Stimulated activated memory B cell treated with anti-CD40 and anti-IgM and Interleukin-4, amounts not matched to agents 10 μg/mL and 1 μg/mL and 100 μg/mL, for 72 hours (primary cell): ENCODE results near the gene CARD9.
"Not testable (repeated sequence)": the region's sequence is repeated elsewhere in the genome, so short reads cannot be mapped to it uniquely, and the experiment has no call there.

Experiments used
- ATAC-seq: fragments of 150-1000 bp; cut with Tn5 transposase; 2 replicates; pipeline ENCODE4 v1.10.0; 2021
- H3K27ac Mint-ChIP-seq: one replicate; pipeline ENCODE4 v1.8.0; 2022; ENCODE audit warnings: mild to moderate bottlenecking, mixed read lengths
- H3K27me3 Mint-ChIP-seq: one replicate; pipeline ENCODE4 v1.8.0; 2022; ENCODE audit warnings: mixed read lengths
- H3K36me3 Mint-ChIP-seq: one replicate; pipeline ENCODE4 v1.8.0; 2022; ENCODE audit warnings: mixed read lengths
- H3K4me1 Mint-ChIP-seq: one replicate; pipeline ENCODE4 v1.8.0; 2022; ENCODE audit warnings: mixed read lengths
- H3K4me3 Mint-ChIP-seq: one replicate; pipeline ENCODE4 v1.8.0; 2022; ENCODE audit warnings: mild to moderate bottlenecking, moderate library complexity, mixed read lengths
- H3K9me3 Mint-ChIP-seq: one replicate; pipeline ENCODE4 v1.8.0; 2022; ENCODE audit warnings: mixed read lengths

CARD9 gene

GRCh38 chr9:136353757-136354488 is 19.5 kb downstream of the CARD9 start:
- H3K27ac Mint-ChIP-seq: no peak overlapping the region
- H3K4me3 Mint-ChIP-seq: no peak overlapping the region
- H3K27me3 Mint-ChIP-seq: peaks cover 36% of the 10 kb centered on the region
- no peaks in the 10 kb centered on the region for H3K36me3 Mint-ChIP-seq
- ATAC-seq: no peak
- no peaks in the 10 kb centered on the region for H3K4me1 Mint-ChIP-seq
- H3K9me3 Mint-ChIP-seq: no peaks in the 10 kb centered on the region

- Mint-ChIP-seq H3K27me3 (peaks cover 36% of the 10 kb centered on the region), H3K9me3 (no peaks in the 10 kb centered on the region), H3K36me3 (no peaks in the 10 kb centered on the region), H3K4me3 (no peak overlapping the region), H3K27ac (no peak overlapping the region), H3K4me1 (no peaks in the 10 kb centered on the region)
- no peak for ATAC-seq
Measured at GRCh38 chr9:136353088-136353487, 20.4 kb downstream of the CARD9 start.

- Mint-ChIP-seq H3K4me1 (no peaks in the 10 kb centered on the region), H3K4me3 (no peak overlapping the region), H3K36me3 (no peaks in the 10 kb centered on the region), H3K9me3 (no peaks in the 10 kb centered on the region), H3K27me3 (peaks cover 40% of the 10 kb centered on the region), H3K27ac (no peak overlapping the region)
- ATAC-seq: no peak
Measured at GRCh38 chr9:136352682-136353081, 20.8 kb downstream of the CARD9 start.

GRCh38 chr9:136351868-136352267 is 21.6 kb downstream of the CARD9 start:
- H3K4me3 Mint-ChIP-seq, H3K4me1 Mint-ChIP-seq, H3K27ac Mint-ChIP-seq, ATAC-seq, H3K36me3 Mint-ChIP-seq, H3K9me3 Mint-ChIP-seq: not testable (repeated sequence)
- peaks cover 48% of the 10 kb centered on the region for H3K27me3 Mint-ChIP-seq

GRCh38 chr9:136351252-136351800 is 22.1 kb downstream of the CARD9 start:
- Mint-ChIP-seq H3K4me1 (no peaks in the 10 kb centered on the region), H3K27ac (no peak overlapping the region), H3K27me3 (peaks cover 50% of the 10 kb centered on the region), H3K9me3 (no peaks in the 10 kb centered on the region), H3K4me3 (no peak overlapping the region), H3K36me3 (no peaks in the 10 kb centered on the region)
- ATAC-seq: no peak

GRCh38 chr9:136349546-136349945 is 23.9 kb downstream of the CARD9 start:
- Mint-ChIP-seq H3K4me1 (no peaks in the 10 kb centered on the region), H3K36me3 (no peaks in the 10 kb centered on the region), H3K27me3 (peaks cover 54% of the 10 kb centered on the region), H3K9me3 (no peaks in the 10 kb centered on the region), H3K27ac (no peak overlapping the region), H3K4me3 (no peak overlapping the region)
- no peak for ATAC-seq

GRCh38 chr9:136348691-136349090 is 24.8 kb downstream of the CARD9 start:
- Mint-ChIP-seq H3K4me3 (no peak overlapping the region), H3K9me3 (no peaks in the 10 kb centered on the region)
- no peak for ATAC-seq

GRCh38 chr9:136347472-136348256 is 25.8 kb downstream of the CARD9 start:
- Mint-ChIP-seq H3K9me3 (no peaks in the 10 kb centered on the region), H3K4me1 (no peaks in the 10 kb centered on the region), H3K36me3 (no peaks in the 10 kb centered on the region), H3K27me3 (peaks cover 37% of the 10 kb centered on the region), H3K27ac (no peak overlapping the region), H3K4me3 (no peak overlapping the region)
- no peak for ATAC-seq

More at GRCh38 chr9:136348691-136349090, 24.8 kb downstream of the CARD9 start:
- peaks cover 47% of the 10 kb centered on the region for H3K27me3 Mint-ChIP-seq
- no peak overlapping the region for H3K27ac Mint-ChIP-seq
- H3K4me1 Mint-ChIP-seq: no peaks in the 10 kb centered on the region
- H3K36me3 Mint-ChIP-seq: no peaks in the 10 kb centered on the region

- no peak overlapping the region for H3K27ac Mint-ChIP-seq
- ATAC-seq: no peak
- H3K4me3 Mint-ChIP-seq: no peak overlapping the region
- H3K4me1 Mint-ChIP-seq: no peaks in the 10 kb centered on the region
- no peaks in the 10 kb centered on the region for H3K9me3 Mint-ChIP-seq
- peaks cover 32% of the 10 kb centered on the region for H3K27me3 Mint-ChIP-seq
- no peaks in the 10 kb centered on the region for H3K36me3 Mint-ChIP-seq
Measured at GRCh38 chr9:136346927-136347465, 26.5 kb downstream of the CARD9 start.

- H3K9me3 Mint-ChIP-seq: no peaks in the 10 kb centered on the region
- ATAC-seq: no peak
- H3K27me3 Mint-ChIP-seq: peaks cover 32% of the 10 kb centered on the region
- H3K36me3 Mint-ChIP-seq: no peaks in the 10 kb centered on the region
- no peak overlapping the region for H3K27ac Mint-ChIP-seq
- H3K4me1 Mint-ChIP-seq: no peaks in the 10 kb centered on the region
- no peak overlapping the region for H3K4me3 Mint-ChIP-seq
Measured at GRCh38 chr9:136346157-136346481, 27.4 kb downstream of the CARD9 start.

GRCh38 chr9:136345281-136346156 is 27.9 kb downstream of the CARD9 start:
- Mint-ChIP-seq H3K4me1 (no peaks in the 10 kb centered on the region), H3K36me3 (no peaks in the 10 kb centered on the region), H3K27me3 (peaks cover 32% of the 10 kb centered on the region), H3K27ac (no peak overlapping the region), H3K4me3 (no peak overlapping the region), H3K9me3 (no peaks in the 10 kb centered on the region)
- ATAC-seq: no peak

- H3K27me3 Mint-ChIP-seq: peaks cover 25% of the 10 kb centered on the region
- no peak overlapping the region for H3K4me3 Mint-ChIP-seq
- H3K36me3 Mint-ChIP-seq: no peaks in the 10 kb centered on the region
- ATAC-seq: no peak
- H3K27ac Mint-ChIP-seq: no peak overlapping the region
- no peaks in the 10 kb centered on the region for H3K4me1 Mint-ChIP-seq
- no peaks in the 10 kb centered on the region for H3K9me3 Mint-ChIP-seq
Measured at GRCh38 chr9:136344544-136345280, 28.8 kb downstream of the CARD9 start.

- Mint-ChIP-seq H3K9me3 (no peaks in the 10 kb centered on the region), H3K4me3 (no peak overlapping the region), H3K27ac (no peak overlapping the region), H3K27me3 (peaks cover 24% of the 10 kb centered on the region), H3K36me3 (no peaks in the 10 kb centered on the region), H3K4me1 (peaks cover 5% of the 10 kb centered on the region)
- no peak for ATAC-seq
Measured at GRCh38 chr9:136343884-136344269, 29.6 kb downstream of the CARD9 start.

- peaks cover 24% of the 10 kb centered on the region for H3K27me3 Mint-ChIP-seq
- no peak for ATAC-seq
- H3K4me3 Mint-ChIP-seq: no peak overlapping the region
- H3K36me3 Mint-ChIP-seq: no peaks in the 10 kb centered on the region
- no peaks in the 10 kb centered on the region for H3K9me3 Mint-ChIP-seq
- peaks cover 8% of the 10 kb centered on the region for H3K4me1 Mint-ChIP-seq
- no peak overlapping the region for H3K27ac Mint-ChIP-seq
Measured at GRCh38 chr9:136343121-136343883, 30.2 kb downstream of the CARD9 start.
